ENCODE data around the gene ARHGEF12. TPM values are rescaled to one million over a fixed set of nuclear protein-coding genes. Genes with fewer than 3 reads are reported as not detected.
A peak's percentile ranks its signal among the peaks of the same experiment; 100 is the strongest.

ARHGEF12 gene
- total RNA-seq, 1 experiment from 2014 or later: 20.8 TPM

DNA sequence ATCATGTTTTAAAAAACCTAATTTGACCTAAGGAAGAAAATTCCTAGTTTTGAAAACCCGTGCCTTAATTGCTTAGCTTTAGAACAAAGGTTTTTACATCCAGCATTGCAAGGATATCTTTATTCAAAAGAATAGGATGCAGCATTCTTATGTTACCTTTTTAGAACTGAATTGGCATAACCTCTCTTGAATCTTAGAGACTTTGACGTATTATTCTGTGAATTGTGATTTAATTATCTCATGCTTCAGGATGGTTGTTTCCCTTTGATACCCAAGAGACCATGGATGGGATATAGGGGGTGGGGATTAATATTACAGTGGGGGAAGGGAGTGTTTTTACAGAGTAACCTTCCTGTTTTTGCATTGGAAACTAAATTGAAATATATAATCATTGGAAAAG, 49.4 kb downstream of the ARHGEF12 start:
- no peak for DNase-seq (ENCODE audit: low read depth)

DNA sequence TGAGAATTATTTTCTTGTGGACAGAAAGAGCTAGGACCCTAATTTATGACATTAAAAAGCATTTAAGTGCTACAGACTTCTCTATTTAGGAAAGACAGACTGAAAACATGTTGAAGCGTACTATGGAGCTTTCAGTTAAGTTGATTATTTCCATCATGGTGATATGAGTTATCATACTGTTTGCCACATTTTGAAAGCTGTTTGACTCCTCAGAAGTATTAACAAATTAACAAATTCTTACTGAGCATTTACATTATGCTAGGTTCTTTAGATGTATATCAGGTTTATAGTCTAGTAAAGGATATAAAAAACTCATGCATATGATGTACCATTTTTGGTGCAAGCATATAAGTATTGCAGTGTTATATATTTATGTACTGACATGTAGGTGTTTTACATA, 50.1 kb downstream of the ARHGEF12 start:
- no peak for DNase-seq (ENCODE audit: low read depth)

DNA sequence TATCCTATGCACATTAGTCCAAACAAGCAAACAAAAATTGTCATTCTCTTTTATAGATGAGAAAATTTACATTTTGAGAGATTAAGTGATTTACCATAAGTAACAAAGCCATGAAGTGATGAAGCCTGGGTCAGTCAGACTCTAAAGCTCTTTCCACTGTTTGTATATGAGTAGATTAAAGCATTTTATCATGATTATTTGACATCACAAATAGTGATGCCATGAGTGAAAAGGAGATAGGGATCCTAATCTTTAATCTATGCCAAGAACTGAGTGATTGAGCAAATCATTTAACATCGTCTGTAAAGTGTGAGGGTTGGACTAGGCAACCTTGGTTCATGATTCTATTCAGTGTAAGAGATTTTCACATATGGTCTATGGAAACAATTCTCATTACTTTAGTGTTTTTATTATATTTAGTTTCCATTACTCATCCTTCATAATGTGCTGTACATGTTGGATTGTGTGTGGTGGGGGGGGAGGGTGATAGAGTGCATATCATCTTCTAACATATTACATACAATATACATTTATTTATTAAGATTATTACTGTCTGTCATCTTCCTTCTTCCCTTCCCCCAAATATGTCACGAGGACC, 50.7 kb downstream of the ARHGEF12 start:
- no peak for DNase-seq (ENCODE audit: low read depth)

DNA sequence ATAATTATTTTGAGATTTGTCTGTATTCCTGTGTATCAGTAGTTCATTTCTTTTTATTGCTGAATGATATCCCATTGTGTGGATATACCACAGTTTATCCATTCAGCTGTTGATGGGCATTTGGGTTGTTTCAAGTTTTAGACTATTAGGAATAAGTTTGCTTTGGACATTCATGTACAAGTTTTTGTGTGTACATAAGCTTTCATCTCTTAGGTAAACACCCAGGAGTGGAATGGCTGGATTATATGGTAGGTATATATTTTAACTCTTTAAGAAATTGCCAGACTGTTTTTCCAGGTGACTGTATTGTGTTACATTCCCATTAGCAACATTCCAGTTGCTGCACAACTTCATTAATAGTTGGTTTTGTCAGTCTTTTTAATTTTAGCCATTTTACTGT, 52.0 kb downstream of the ARHGEF12 start:
- DNase-seq (ENCODE audit: low read depth): no peak

DNA sequence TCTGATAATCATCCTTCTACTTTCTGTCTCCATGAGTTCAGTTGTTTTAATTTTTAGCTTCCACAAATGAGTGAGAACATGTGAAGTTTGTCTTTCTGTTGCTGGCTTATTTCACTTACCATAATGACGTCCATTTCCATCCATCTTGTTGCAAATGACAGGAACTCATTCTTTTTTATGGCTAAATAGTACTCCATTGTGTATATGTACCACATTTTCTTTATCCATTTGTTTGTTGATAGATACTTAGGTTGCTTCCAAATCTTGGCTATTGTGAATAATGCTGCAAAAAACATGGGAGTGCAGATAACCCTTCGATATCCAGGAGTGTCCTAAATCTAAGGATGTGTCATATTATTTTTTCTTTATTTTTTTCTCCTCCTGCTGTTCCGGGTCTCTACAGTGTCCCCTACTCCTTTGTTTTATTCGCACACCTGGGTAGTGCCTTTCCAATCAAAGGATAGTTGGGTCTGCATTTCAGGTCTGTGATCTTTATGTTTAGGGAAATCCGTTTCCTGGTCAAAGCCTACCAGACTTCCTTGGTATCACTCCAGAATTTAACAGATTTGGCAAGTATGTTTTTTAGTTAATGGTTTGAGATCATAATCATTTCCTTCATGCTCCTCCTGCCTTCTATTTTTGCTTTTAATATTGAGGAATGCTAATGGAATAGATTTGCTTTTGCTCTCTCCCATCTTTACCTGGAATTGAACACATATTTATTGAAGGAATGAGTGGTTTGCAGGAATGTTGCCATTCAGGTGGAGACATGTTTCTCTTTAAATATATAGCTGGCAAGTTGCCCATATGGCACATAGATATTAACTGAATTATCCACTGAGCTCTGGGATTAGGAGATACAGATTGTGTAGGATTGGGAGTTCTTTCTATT, 53.7 kb downstream of the ARHGEF12 start:
- no peak for DNase-seq (ENCODE audit: low read depth)

DNA sequence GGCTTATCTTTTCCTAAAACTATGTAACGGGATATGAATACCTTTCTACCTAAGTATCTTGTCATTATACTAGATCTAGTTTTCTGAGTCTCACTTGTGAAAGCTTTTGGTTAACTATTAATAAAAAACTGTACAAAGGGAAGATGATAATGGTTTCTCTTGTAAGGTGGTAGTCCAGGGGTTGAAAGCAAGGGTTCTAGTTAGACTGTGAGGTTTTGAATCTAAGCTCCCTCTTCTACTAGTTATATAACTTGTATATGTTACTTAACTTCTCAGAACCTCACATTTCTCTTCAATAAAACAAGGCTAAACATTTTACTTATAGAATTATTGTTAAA, 54.3 kb downstream of the ARHGEF12 start:
- no peak for DNase-seq (ENCODE audit: low read depth)

DNA sequence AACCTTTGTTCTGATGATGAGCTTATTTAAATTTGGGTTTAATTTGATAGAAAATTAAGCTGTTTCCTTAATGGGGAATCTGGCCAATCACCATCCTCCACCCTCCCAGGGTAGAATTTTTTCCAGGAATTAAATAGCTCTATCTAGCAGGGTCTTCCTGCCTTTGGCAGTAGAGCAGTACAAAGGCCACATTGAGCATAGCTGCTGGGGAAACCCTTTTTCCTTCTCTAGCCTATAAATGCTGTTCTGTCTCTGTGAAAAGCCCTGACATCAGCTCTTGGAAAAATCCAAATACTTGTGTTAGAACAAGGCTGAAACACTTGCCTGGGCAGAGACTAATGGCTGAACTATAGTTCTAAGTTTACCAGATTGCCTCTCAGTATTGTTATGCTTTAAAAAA, 55.1 kb downstream of the ARHGEF12 start:
- no peak for DNase-seq (ENCODE audit: low read depth)

DNA sequence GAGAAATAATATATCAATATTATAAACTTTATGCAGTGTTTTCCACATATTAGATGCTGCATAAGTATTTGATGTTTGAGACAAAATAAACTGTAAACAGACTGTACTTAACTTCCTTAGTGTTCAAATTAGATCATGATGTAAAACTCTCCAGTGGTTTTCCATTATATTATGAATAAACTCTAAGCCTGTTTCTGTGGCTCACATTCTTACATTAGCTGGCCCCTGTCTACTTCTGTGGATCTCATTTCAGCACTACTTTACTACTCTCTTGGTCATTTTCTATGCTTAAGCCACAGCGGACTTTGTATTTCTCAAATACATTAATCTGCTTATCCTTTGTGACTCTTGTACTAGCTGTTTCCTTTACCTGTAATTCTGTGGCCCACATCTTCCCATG, 55.6 kb downstream of the ARHGEF12 start:
- DNase-seq (ENCODE audit: low read depth): no peak

DNA sequence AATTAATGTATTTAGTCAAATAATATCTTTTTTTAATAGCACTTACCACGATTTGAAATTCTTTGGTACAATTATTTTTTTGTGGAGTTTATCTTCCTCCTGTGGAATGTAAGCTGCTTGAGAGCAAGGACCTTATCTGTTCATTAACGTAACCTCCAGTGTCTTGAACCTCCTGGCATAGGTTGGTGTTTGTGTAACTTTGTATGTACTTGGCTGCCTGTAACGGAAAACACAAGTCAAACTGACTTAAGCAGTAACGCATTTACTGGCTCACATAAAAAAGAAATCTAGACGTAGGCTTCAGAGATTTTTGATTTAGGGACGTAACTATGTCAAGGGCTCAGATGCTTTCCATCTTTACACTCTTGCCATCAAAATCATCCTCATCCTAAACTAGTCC, 56.1 kb downstream of the ARHGEF12 start:
- DNase-seq (ENCODE audit: low read depth): no peak

DNA sequence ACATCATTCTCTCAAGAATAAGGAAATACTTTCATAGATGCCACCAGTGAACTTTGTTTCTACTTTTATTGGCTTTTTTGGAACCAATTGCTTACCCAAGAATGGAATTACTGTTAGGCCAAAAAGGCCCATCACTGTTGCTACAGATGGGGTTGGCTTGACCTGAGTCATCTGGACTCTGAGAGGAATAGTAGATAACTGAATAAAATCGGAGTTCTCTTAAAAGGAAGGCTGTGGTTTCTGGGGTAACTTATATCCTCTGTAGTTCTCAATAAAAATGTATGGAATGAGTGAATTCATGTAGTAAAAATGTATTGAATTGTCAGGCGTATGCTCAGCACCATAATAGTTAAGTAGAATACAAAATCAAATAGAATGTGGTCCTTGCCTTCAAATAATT, 56.6 kb downstream of the ARHGEF12 start:
- no peak for DNase-seq (ENCODE audit: low read depth)

DNA sequence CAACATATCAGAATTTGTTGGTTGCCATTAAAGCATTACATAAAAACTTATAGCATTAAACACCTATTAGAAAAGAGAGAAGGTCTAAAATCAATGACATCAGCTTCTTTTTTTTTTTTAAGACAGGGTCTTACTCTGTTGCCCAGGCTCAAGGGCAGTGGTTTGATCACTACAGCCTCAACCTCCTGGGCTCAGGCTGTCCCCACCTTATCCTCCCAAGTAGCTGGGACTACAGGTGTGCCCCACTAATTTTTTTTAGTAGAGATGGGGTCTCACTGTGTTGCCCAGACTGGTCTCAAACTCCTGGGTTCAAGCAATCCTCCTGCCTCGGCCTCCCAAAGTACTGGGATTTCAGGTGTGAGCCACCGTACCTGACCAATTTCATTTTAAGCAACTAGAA, 57.9 kb downstream of the ARHGEF12 start:
- DNase-seq (ENCODE audit: low read depth): no peak

DNA sequence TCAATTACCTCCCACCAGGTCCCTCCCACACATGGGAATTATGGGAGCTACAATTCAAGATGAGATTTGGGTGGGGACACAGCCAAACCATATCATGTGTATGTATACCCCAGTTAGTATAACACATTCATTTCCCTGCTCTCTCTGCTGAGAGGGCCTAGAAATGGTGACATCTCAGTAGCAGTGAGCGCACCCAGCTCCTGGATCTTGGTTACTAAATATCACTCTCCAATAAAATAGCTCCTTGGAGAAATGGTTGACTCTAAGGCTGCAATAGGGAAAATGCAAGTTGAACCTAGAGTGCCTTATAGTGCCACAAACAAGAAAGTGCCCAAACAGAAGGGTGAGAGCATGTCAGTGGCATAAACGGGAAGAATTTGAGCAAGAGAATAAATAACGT, 59.6 kb downstream of the ARHGEF12 start:
- no peak for DNase-seq (ENCODE audit: low read depth)

DNA sequence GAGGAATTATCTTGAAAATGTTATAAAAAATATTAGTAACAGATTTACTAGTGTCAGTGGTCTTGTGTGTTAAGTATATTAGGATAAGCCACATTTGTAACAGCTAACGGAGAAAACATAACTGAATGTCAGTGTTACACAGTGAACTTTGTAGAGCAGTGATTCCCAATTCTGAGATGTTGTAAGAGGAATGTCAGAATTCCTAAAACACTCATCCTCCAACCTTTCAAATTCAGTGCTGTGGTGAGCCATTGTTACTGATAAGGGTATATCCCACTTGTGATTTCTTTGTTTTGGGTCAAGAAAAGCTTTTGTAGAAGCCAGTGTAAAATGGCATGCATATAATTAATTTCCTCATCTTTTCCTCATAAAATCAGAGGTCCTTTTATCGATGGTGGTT, 61.9 kb downstream of the ARHGEF12 start:
- peak; percentile 4 for DNase-seq (ENCODE audit: low read depth)

DNA sequence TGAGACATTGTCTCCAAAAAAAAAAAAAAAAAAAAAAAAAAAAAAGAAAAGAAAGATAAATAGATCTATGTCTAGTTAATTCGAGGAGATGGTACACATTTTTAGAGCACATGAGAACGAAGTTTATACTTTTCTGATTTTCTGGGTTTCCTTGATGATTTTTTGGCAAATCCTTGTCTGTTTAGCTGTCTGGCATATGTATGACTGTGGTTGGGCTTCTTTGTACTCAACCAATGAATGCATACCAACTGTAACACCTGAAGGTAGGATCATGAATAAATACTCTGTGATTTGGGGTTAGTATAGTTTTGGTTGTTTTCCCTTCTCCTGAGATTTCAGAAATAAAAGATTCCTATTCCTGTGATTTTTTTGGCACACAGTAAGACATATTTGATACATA, 63.1 kb downstream of the ARHGEF12 start:
- peak; percentile 25 for DNase-seq (ENCODE audit: low read depth)

DNA sequence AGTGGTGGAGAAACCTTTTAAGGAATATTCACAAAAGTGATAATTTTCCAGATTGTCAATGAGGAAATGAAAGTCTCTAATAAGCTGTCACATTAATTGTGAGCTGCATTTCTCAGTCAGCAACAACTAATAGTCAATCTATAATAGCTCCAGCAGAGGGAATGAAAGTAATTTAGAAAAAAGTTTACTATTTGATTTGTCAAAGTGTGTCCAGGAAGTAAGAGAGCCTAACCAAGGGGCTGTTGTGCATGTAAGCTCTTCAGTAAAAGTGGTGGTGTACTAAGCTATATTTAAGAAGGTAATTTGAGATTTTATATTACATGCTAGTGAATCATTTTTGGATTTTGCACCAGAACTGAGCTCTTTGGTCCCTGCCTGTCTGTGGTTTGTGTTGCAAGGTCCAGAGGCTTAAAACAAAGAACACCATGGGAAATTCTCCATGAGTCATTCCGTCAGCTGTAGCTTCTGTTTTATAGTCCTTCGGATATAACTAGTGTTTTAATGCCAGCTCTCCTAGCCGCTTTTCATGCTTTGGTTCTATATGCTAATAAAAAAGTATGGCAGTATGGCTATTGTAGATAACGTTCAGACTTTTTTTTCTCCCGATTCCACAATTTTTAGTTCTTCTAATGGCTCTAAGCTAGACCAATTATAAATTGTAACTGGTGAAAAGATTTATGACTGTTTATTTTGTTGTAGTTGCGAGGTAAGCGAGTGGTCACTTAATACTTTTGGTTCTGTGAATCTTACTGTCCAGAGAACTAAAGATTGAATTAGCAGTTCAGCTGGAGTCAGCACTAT, 64.6 kb downstream of the ARHGEF12 start:
- DNase-seq (ENCODE audit: low read depth): peak; percentile 89

DNA sequence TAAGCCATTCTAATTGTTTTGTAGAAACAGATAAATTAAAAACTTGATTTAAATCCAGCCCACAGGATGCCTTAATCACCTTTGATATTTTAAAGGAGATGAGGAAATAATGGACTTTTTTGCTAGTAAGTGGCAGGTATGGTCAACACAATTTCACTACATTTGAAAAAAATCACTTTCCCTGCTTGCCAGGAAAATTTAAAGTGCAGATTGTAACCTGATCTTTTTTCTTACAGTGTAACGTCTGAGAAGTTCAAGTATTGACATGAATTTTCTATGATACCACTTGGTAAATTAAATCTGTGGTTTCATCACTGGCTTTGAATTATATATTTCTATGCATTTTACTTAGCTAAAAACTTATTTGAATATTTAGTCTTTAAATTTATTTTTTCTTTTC, 65.3 kb downstream of the ARHGEF12 start:
- DNase-seq (ENCODE audit: low read depth): no peak

DNA sequence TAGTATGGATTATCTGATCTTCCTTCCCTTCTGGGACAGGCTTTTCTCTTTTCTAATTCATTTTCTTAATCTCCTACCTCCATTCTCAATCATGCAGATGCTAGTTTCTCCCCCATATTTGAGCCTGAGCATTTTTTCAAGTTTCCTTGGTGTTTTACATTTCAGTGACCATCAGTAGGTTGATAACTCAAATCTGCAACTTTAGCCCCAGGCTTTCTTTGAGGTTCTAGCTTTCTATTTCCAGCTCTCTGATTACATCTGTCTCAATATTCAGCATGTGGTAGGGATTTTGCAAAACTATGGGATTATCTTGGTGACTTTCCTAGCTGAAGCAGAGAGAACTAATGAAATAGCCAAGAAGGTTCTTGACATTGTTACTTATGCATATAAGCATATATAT, 67.8 kb downstream of the ARHGEF12 start:
- DNase-seq (ENCODE audit: low read depth): no peak

DNA sequence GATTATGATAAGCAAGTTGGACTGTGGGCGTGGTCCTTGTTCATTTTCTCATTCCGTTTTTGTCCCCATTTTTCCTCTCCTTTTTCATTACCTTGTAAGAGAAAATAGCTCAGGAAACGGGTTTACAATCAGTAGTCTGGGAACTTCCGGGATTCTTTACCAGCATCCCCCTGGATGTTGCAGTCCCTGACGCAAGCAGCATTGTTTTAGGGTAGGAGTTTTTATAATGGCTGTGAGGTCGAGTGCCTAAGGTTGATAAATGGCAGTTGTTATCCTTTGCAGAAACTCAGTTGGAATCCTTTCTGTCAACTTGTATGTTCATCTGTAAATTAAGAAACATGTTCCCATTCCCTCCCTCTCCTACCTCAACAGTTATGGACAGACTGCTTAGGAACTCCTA, 68.3 kb downstream of the ARHGEF12 start:
- no peak for DNase-seq (ENCODE audit: low read depth)

DNA sequence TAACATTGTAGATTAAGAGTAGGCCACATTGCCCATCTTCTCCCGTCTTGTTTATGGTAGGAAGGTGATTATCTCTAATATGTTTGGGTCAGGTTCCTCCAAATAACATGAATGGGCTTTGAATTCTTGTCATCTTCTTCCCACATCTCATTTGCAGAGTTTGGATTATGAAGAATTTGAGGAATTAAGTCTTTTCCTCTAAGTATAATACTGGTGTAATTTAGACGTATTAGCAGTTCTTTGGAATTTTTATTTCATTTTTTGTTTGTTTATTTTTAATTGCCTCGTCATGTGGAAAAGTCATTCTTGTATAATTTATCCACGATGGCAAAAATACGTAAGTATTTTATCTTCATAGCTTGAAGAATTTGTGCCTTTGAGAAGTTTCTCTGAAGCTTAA, 73.4 kb downstream of the ARHGEF12 start:
- DNase-seq (ENCODE audit: low read depth): no peak

DNA sequence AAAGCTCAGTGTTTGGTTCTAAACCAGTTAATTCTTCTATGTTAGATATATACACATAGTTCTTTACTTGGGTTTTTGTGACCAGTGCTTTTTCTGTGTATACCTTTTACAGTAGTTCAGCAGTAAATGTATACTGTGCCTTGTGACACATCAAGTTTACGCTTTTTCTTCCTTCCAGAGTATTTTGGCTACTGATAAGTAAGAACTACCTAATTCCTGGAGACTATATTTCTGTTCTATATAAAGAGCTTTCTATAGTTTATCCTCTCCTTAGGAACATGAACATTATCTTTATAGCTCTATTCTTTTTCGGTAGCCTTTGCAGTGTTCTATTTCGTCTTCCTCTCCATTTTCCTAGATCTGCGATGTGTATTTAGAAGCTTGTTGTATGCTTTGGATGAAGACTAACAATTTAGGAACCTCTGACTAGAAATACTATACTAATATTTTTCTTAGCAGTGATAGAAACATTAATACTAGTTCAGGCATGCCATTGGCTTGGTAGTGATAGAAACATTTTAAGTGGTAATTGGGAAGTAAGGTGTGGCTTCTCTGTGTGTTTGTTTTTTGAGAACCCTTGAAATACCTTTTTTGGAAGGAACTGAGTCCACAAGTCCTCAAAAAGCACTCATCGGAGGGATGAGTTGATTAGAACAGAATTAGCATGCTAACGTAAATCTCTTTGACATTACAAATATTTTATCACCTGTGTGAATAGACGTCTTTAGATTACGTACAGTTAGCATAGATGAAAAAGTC, 74.6 kb downstream of the ARHGEF12 start:
- DNase-seq (ENCODE audit: low read depth): no peak

DNA sequence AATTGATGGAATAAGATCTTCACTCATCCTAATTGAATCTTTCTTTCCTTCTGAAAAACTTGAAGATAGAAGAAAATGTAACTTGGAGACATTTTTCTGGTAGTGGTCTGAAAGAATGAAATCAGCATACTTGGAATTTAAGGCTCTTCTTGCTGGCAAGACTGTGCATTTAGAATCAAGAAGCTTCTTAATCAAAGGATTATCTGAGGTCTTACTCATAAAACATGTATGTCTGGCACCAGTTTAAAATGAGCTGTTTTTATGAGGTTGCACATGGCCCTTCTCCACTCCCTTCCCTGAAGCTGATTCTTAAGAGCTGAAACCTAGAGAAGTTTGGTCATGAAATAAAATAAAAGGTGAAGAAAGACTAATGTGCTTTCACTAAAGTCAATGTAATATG, 77.3 kb downstream of the ARHGEF12 start:
- DNase-seq (ENCODE audit: low read depth): peak; percentile 6

DNA sequence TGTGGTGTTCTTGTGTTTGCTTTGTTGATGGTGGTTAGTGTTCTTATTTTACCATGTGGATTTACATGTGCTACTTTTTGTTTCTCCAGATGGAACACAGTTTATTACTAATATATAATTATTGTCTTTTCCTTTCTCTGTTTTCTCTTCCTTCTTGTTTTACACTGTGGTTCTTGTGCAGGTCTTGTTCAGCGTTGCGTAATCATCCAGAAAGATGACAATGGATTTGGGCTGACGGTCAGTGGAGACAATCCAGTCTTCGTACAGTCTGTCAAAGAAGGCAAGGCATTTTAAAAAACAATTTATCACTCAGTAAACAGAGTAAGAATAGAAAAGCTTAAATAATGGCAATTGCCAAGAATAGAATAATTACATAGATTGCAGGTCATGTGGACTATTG, 84.4 kb downstream of the ARHGEF12 start:
- DNase-seq (ENCODE audit: low read depth): no peak

All from Daoy (cell line).